ENCODE results near the gene TIMP2.

Gene TIMP2

GRCh38 chr17:78865682-78866390, 59.4 kb downstream of the TIMP2 start:
- peak; percentile 93 for TF ChIP-seq CTCF (IDR thresholded peaks at IDR 0.05; ENCODE audit: poor library complexity, severe bottlenecking)
- DNase-seq (ENCODE audit: low spot score) = no peak
- Histone ChIP-seq H3K9me3 (ENCODE audit: severe bottlenecking) (no peaks in the 10 kb centered on the region), H3K36me3 (ENCODE audit: low read depth) (peaks cover 11% of the 10 kb centered on the region), H3K4me1 (ENCODE audit: insufficient read depth, poor library complexity, severe bottlenecking) (peaks cover 17% of the 10 kb centered on the region), H3K4me3 (ENCODE audit: severe bottlenecking) (no peak overlapping the region), H3K27me3 (ENCODE audit: insufficient read depth, poor library complexity, severe bottlenecking) (no peaks in the 10 kb centered on the region), H3K27ac (ENCODE audit: poor library complexity, severe bottlenecking) (no peak overlapping the region)
- peak; percentile 60 for ATAC-seq (ENCODE audit: low read depth)

- H3K4me3 ChIP-seq (ENCODE audit: severe bottlenecking) = no peak overlapping the region
- H3K27ac ChIP-seq (ENCODE audit: poor library complexity, severe bottlenecking) = no peak overlapping the region
- H3K27me3 ChIP-seq (ENCODE audit: insufficient read depth, poor library complexity, severe bottlenecking) = no peaks in the 10 kb centered on the region
- no peaks in the 10 kb centered on the region for H3K9me3 ChIP-seq (ENCODE audit: severe bottlenecking)
- DNase-seq (ENCODE audit: low spot score) (no peak), ATAC-seq (ENCODE audit: low read depth) (no peak)
- TF ChIP-seq CTCF (IDR thresholded peaks at IDR 0.05; ENCODE audit: poor library complexity, severe bottlenecking) = no peak
- peaks cover 6% of the 10 kb centered on the region; the same call in 1 of the 2 replicates for H3K36me3 ChIP-seq (ENCODE audit: low read depth)
- peaks cover 17% of the 10 kb centered on the region for H3K4me1 ChIP-seq (ENCODE audit: insufficient read depth, poor library complexity, severe bottlenecking)
Measured at GRCh38 chr17:78864117-78864516, 61.1 kb downstream of the TIMP2 start.

GRCh38 chr17:78862073-78863023, 62.8 kb downstream of the TIMP2 start:
- peak; percentile 85 for DNase-seq (ENCODE audit: low spot score)
- ATAC-seq (ENCODE audit: low read depth) = peak; percentile 91
- Histone ChIP-seq H3K27ac (ENCODE audit: poor library complexity, severe bottlenecking) (peak overlapping the region; percentile 76), H3K27me3 (ENCODE audit: insufficient read depth, poor library complexity, severe bottlenecking) (no peaks in the 10 kb centered on the region), H3K36me3 (ENCODE audit: low read depth) (0 out of 2 replicates have a peak, but pooled peaks cover 2% of the 10 kb centered on the region), H3K4me3 (ENCODE audit: severe bottlenecking) (no peak overlapping the region), H3K9me3 (ENCODE audit: severe bottlenecking) (no peaks in the 10 kb centered on the region), H3K4me1 (ENCODE audit: insufficient read depth, poor library complexity, severe bottlenecking) (peaks cover 17% of the 10 kb centered on the region)
- TF ChIP-seq CTCF (IDR thresholded peaks at IDR 0.05; ENCODE audit: poor library complexity, severe bottlenecking) = no peak

GRCh38 chr17:78861229-78861628, 64.0 kb downstream of the TIMP2 start:
- no peak for DNase-seq (ENCODE audit: low spot score)

More at GRCh38 chr17:78861229-78861628, 64.0 kb downstream of the TIMP2 start:
- 0 out of 2 replicates have a peak, but pooled peaks cover 2% of the 10 kb centered on the region for H3K36me3 ChIP-seq (ENCODE audit: low read depth)
- peak overlapping the region; percentile 76 for H3K27ac ChIP-seq (ENCODE audit: poor library complexity, severe bottlenecking)
- H3K4me3 ChIP-seq (ENCODE audit: severe bottlenecking) = no peak overlapping the region
- no peak for TF ChIP-seq CTCF (IDR thresholded peaks at IDR 0.05; ENCODE audit: poor library complexity, severe bottlenecking)
- H3K9me3 ChIP-seq (ENCODE audit: severe bottlenecking) = no peaks in the 10 kb centered on the region
- H3K27me3 ChIP-seq (ENCODE audit: insufficient read depth, poor library complexity, severe bottlenecking) = no peaks in the 10 kb centered on the region
- H3K4me1 ChIP-seq (ENCODE audit: insufficient read depth, poor library complexity, severe bottlenecking) = peaks cover 17% of the 10 kb centered on the region
- no peak for ATAC-seq (ENCODE audit: low read depth)

All from RWPE2 (cell line).